GM12891 (cell line): ENCODE data around the gene CNMD.

Experiments
- DNase-seq: peaks from one replicate; pipeline ENCODE4 v3.0.0; 2011; ENCODE audit warnings: low spot score; ENCODE audit not compliant: insufficient read length
- FAIRE-seq: peaks from 2 replicates; lab custom pipeline; 2011; peaks lifted over from hg19 to GRCh38; lab: Jason Lieb, UNC
- PAX5 ChIP-seq: IDR thresholded peaks from 2 replicates; pipeline ENCODE4 v1.6.1; 2011; ENCODE audit warnings: low read length, moderate library complexity, mild to moderate bottlenecking; ENCODE audit not compliant: insufficient read depth, severe bottlenecking
- POLR2A ChIP-seq: IDR thresholded peaks from 2 replicates; pipeline ENCODE4 v1.6.1; 2011; ENCODE audit warnings: low read depth, low read length, control low read depth
- POLR2AphosphoS5 ChIP-seq: IDR thresholded peaks from 2 replicates; pipeline ENCODE4 v1.6.1; 2011; ENCODE audit warnings: low read depth, low read length, control low read depth
- POU2F2 ChIP-seq: IDR thresholded peaks from 2 replicates; pipeline ENCODE4 v1.6.1; 2011; ENCODE audit warnings: low read depth, mild to moderate bottlenecking, control low read depth, low read length, moderate library complexity
- SPI1 ChIP-seq: IDR thresholded peaks from 2 replicates; pipeline ENCODE4 v1.6.1; 2011; ENCODE audit warnings: low read depth, low read length, control low read depth
- TAF1 ChIP-seq: IDR thresholded peaks from 2 replicates; pipeline ENCODE4 v1.6.1; 2011; ENCODE audit warnings: low read depth, low read length, control low read depth

Gene CNMD

DNA sequence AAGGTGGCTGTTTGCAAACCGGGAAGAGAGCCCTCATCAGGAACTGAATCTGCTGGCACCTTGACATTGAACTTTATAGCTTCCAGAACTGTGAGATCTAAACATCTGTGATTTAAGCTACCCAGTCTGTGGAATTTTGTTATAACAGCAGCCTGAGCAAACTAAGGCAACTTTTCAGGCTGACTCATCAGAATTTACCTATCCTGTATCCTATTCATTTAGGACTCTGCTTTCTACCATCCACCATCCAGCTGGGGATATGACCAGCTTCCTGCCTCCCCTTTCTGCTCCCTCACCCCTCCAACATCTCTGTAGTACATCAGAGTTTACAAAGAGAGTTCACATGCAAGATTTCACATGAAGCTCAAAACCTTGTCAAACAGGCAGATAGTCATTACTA lies 11.1 kb upstream of the CNMD start:
- FAIRE-seq (no peak), DNase-seq (no peak)
- TF ChIP-seq PAX5 (no peak), TAF1 (no peak), POU2F2 (no peak), POLR2AphosphoS5 (no peak), SPI1 (no peak), POLR2A (no peak)

GRCh38 chr13:52749419-52749818 lies 9.8 kb upstream of the CNMD start:
- TF ChIP-seq POLR2A: no peak
- no peak for TF ChIP-seq POU2F2
- no peak for TF ChIP-seq PAX5
- no peak for TF ChIP-seq SPI1
- TF ChIP-seq TAF1: no peak
- TF ChIP-seq POLR2AphosphoS5: no peak
- DNase-seq: no peak
- FAIRE-seq: no peak

DNA sequence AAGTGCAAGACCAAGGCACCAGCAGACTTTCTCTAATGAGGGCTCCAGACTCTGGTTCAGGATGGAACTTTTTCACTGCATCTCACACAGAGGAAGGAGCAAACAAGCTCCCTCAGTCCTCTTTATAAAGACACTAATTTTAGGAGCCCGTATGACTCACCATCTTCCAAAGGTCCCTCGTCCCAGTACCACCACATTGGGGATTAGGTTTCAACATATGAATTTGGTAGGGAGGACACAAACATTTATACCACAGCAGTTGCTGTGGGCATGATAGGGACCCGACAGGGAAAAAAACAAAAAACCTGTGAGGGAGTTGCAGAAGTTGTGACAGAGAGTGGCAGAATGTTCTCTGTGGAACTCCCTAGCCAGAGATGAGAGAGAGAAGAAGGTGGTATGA lies 6.5 kb upstream of the CNMD start:
- TF ChIP-seq SPI1 (no peak), PAX5 (no peak), POU2F2 (no peak), POLR2AphosphoS5 (no peak), POLR2A (no peak), TAF1 (no peak)
- no peak for FAIRE-seq
- no peak for DNase-seq

- DNase-seq: no peak
- no peak for FAIRE-seq
- TF ChIP-seq POLR2A (no peak), POU2F2 (no peak), TAF1 (no peak), POLR2AphosphoS5 (no peak), PAX5 (no peak), SPI1 (no peak)
Observed at GRCh38 chr13:52744842-52745375, 5.3 kb upstream of the CNMD start.

DNA sequence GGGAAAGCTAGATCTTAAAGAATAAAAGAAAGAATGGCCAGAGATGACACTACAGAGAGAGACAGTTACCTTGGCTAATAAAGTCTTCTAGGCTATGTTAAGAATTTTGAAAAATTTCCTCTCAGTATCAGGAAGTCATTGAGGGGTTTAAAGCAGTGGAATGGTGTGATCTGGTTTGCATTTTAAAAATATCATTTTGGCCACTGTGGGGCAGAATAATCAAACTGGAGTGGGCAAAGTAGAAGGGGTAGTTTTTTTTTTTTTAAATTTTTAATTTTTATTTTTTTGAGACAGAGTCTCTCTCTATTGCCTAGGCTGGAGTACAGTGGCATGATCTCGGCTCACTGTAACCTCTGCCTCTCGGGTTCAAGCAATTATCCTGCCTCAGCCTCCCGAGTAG lies 4.4 kb upstream of the CNMD start:
- DNase-seq: no peak
- no peak for TF ChIP-seq POU2F2
- no peak for TF ChIP-seq POLR2A
- TF ChIP-seq TAF1: no peak
- no peak for TF ChIP-seq POLR2AphosphoS5
- TF ChIP-seq PAX5: no peak
- TF ChIP-seq SPI1: no peak
- FAIRE-seq: no peak

DNA sequence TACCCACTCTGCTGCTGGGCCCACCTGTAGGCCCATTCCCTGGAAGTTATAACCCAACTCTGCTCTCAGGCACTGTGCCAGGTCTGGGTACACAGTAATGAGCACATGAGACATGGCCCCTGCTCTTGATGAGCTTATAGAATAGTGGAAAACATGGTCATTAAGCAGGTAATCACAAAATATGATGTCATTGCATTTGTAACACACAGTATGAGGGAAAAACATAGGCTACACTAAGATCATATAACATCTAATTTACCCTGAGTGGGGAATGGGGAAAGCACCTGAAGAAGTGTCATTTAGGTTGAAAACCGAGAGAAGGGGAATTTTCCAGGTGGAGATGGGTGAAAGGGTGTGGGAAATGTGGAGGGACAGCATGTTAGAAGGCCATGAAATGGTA lies 3.9 kb upstream of the CNMD start:
- FAIRE-seq (no peak), DNase-seq (no peak)
- no peak for TF ChIP-seq PAX5
- TF ChIP-seq POLR2AphosphoS5: no peak
- TF ChIP-seq TAF1: no peak
- no peak for TF ChIP-seq POU2F2
- TF ChIP-seq SPI1: no peak
- no peak for TF ChIP-seq POLR2A

DNA sequence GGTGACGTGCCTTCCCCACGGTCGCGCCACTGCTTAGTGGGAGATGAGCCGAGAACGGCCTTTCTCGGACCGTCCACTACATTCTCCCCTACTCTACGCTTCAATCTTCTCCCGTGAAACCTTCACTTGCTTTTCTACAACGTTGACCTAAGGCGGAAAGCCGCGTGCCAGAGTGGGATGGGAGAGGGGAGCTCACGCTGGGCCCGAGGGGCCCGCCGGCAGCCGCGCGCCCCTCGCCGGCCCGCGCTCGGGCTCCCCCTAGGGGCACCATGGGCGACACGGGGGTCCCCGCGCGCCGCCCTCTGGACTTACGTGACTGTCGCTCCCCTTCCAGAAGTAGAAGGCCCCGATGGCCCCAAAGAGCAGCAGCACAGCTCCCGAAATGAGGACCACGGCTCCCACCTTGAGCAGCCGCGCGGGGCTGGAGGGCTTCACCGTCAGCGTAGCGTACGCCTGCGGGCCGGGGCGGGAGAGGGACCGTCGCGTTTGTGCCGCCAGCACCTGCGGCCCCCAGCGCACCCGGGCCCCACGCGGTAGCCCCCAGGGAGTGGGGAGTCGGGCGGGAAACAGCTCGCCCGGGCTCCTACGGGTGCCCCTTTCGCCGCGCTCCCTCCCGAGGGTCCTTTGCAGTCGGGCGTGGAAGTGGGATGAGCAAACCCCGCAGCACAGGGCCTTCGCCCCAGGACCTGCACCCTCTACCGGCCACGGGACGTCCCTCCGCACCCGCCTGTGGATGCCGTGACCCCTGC lies 727 bp downstream of the CNMD start:
- DNase-seq: peak; percentile 58
- TF ChIP-seq POU2F2: no peak
- no peak for TF ChIP-seq PAX5
- TF ChIP-seq TAF1: no peak
- TF ChIP-seq POLR2AphosphoS5: no peak
- TF ChIP-seq SPI1: no peak
- no peak for TF ChIP-seq POLR2A
- peak; percentile 28 for FAIRE-seq

DNA sequence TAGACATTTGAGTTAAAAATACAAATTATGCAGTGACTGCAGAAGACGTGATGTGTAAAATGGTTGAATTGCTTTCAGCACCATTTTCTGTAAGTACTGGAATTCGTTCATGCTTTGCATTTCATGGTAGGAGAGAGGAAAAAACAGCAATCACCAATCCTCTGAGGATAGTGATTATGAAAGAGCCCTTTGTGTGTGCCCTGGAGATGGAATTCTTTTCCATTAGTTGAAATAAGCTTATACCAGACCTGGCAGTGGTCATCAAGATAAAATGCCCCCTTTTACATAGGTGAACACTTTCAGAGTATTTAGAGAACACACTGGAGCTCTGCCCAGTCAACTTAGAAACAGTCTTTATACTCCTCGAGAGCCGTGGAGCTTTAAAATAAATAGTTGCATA lies 1.7 kb downstream of the CNMD start:
- DNase-seq: no peak
- TF ChIP-seq PAX5 (no peak), POLR2A (no peak)
- FAIRE-seq: no peak

DNA sequence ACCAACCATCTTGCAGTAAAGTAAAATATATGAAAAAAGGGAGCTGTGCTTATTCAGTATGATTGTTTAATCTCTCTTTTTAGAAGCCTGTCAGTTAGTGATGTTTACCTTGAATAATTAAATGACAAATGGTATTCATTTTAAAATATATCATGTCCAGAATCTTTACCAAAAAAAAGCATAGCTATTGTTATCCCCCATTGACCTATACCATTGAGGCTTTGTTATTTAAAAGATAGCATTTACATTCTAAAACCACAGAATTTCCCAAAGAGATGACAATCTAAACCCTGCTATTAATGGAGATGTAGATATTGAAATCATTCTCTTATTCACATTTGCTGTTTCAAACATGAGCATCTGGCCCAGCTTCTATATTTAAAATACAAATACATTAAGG lies 2.2 kb downstream of the CNMD start:
- no peak for TF ChIP-seq SPI1
- TF ChIP-seq TAF1: no peak
- TF ChIP-seq PAX5: no peak
- no peak for TF ChIP-seq POU2F2
- TF ChIP-seq POLR2AphosphoS5: no peak
- TF ChIP-seq POLR2A: no peak
- DNase-seq (no peak), FAIRE-seq (no peak)

- TF ChIP-seq POU2F2 (no peak), TAF1 (no peak), POLR2AphosphoS5 (no peak), SPI1 (no peak), POLR2A (no peak), PAX5 (no peak)
- DNase-seq (no peak), FAIRE-seq (no peak)
Observed at GRCh38 chr13:52736891-52737290, 2.7 kb downstream of the CNMD start.
